HL-60 (cell line): ENCODE results near the gene TNP2.

Experiments used
- DNase-seq, 2 experiments: peaks; one replicate each; pipeline ENCODE4 v3.0.0-alpha.2; 2010 to 2020; ENCODE audit warnings: low read depth in 1 of 2, low spot score in 1 of 2
- H3K27ac ChIP-seq: fragments of 250-450 bp; sonication (Bioruptor Pico); replicated peaks from 2 replicates; pipeline ENCODE4 v1.5.1; 2020; ENCODE audit warnings: mild to moderate bottlenecking, moderate library complexity
- H3K27me3 ChIP-seq: fragments of 250-450 bp; sonication (Bioruptor Pico); 2 replicates; pipeline ENCODE4 v1.5.1; 2021; ENCODE audit warnings: mild to moderate bottlenecking, moderate library complexity; ENCODE audit not compliant: insufficient read depth, poor library complexity, severe bottlenecking
- H3K4me3 ChIP-seq: replicated peaks from 2 replicates; pipeline ENCODE4 v1.5.1; 2011; ENCODE audit warnings: mild to moderate bottlenecking, control low read depth, low read length; ENCODE audit not compliant: insufficient read depth
- CTCF ChIP-seq: IDR thresholded peaks from one replicate; pipeline ENCODE4 v1.5.1; 2011; ENCODE audit warnings: low read length, control low read depth, inconsistent platforms; ENCODE audit not compliant: insufficient read depth
- GABPA ChIP-seq: IDR thresholded peaks from 2 replicates; pipeline ENCODE4 v1.6.1; 2012; ENCODE audit warnings: low read depth
- POLR2AphosphoS5 ChIP-seq: IDR thresholded peaks from 2 replicates; pipeline ENCODE4 v1.6.1; 2012; ENCODE audit warnings: low read depth
- REST ChIP-seq: IDR thresholded peaks from 2 replicates; pipeline ENCODE4 v1.6.1; 2012; ENCODE audit warnings: low read depth; ENCODE audit not compliant: insufficient replicate concordance
- SPI1 ChIP-seq: IDR thresholded peaks from 2 replicates; pipeline ENCODE4 v1.6.1; 2012; ENCODE audit warnings: low read depth, mild to moderate bottlenecking, borderline replicate concordance

The TNP2 gene

GRCh38 chr16:11289202-11289601 is 20.1 kb upstream of the TNP2 start:
- DNase-seq, result no peak
- Histone ChIP-seq H3K27me3 (no peaks in the 10 kb centered on the region), H3K27ac (no peak overlapping the region), H3K4me3 (no peak overlapping the region)
- TF ChIP-seq CTCF (no peak), REST (no peak), POLR2AphosphoS5 (no peak)

- H3K27ac ChIP-seq, result no peak overlapping the region
- H3K4me3 ChIP-seq, result no peak overlapping the region
- TF ChIP-seq CTCF (no peak), SPI1 (no peak), REST (peak; percentile 70), POLR2AphosphoS5 (no peak), GABPA (no peak)
- DNase-seq, result no peak
- H3K27me3 ChIP-seq, result no peaks in the 10 kb centered on the region
Measured at GRCh38 chr16:11285842-11286241, 16.7 kb upstream of the TNP2 start.

- Histone ChIP-seq H3K4me3 (no peak overlapping the region), H3K27me3 (no peaks in the 10 kb centered on the region), H3K27ac (no peak overlapping the region)
- TF ChIP-seq REST (peak; percentile 74), POLR2AphosphoS5 (no peak)
- DNase-seq, result peak in 1 of 2 experiments; percentile 15
Measured at GRCh38 chr16:11283820-11284248, 14.7 kb upstream of the TNP2 start.
